Gastrocnemius medialis (tissue), 4 donors: ENCODE results near the gene TEFM.
A peak's percentile ranks its signal among the peaks of the same experiment; 100 is the strongest.

ENCODE experiments used
- CTCF ChIP-seq, 5 experiments: fragments of 450-650 bp in 3 of 5; fragments of 200-600 bp in 2 of 5; sonication (generic) in 2 of 5; IDR thresholded peaks in 4 of 5; conservative IDR thresholded peaks in 1 of 5; 1 replicate in 4 of 5; 2 replicates in 1 of 5; pipeline ENCODE4 v1.5.1; 2016 to 2019; ENCODE audit warnings: antibody characterized with exemption in 5 of 5, mild to moderate bottlenecking in 3 of 5, moderate library complexity in 3 of 5
- POLR2A ChIP-seq, 2 donors: fragments of 450-650 bp; IDR thresholded peaks; one replicate each; pipeline ENCODE4 v1.6.1; 2017; ENCODE audit warnings: antibody characterized with exemption in 2 of 2, mild to moderate bottlenecking in 2 of 2, moderate library complexity in 2 of 2

GRCh38 chr17:30921544-30922196 is 15.6 kb upstream of the TEFM start, which contains the start of gene ADAP2:
- TF ChIP-seq CTCF (IDR thresholded peaks at IDR 0.05 in 4 of 5, conservative IDR thresholded peaks at IDR 0.05 in 1 of 5) (no peak), POLR2A (IDR thresholded peaks at IDR 0.05) (peak in 1 of 2 donors; percentile 18)
